GM19351 (cell line): Measurements from ENCODE around the gene SPAG8.

Source experiments
- ATAC-seq: cut with Tn5 transposase; IDR thresholded peaks from one replicate; pipeline ENCODE4 v1.9.1; 2021; ENCODE audit warnings: mild to moderate bottlenecking, moderate library complexity; ENCODE audit not compliant: unreplicated experiment

Gene SPAG8

GRCh38 chr9:35781066-35781465 is 31.0 kb downstream of the SPAG8 start:
- no peak for ATAC-seq

- no peak for ATAC-seq
Measured at GRCh38 chr9:35778496-35778895, 33.6 kb downstream of the SPAG8 start.

GRCh38 chr9:35776018-35776417 is 36.0 kb downstream of the SPAG8 start:
- ATAC-seq = no peak

GRCh38 chr9:35774907-35775635 is 37.0 kb downstream of the SPAG8 start:
- ATAC-seq = no peak

GRCh38 chr9:35771943-35772342 is 40.1 kb downstream of the SPAG8 start:
- no peak for ATAC-seq

GRCh38 chr9:35771534-35771933 is 40.5 kb downstream of the SPAG8 start:
- no peak for ATAC-seq

GRCh38 chr9:35771075-35771433 is 41.0 kb downstream of the SPAG8 start:
- ATAC-seq = no peak

GRCh38 chr9:35769763-35770162 is 42.3 kb downstream of the SPAG8 start:
- no peak for ATAC-seq

- no peak for ATAC-seq
Measured at GRCh38 chr9:35767458-35767857, 44.6 kb downstream of the SPAG8 start.

- ATAC-seq = no peak
Measured at GRCh38 chr9:35766997-35767396, 45.1 kb downstream of the SPAG8 start.

GRCh38 chr9:35763803-35764202 is 48.3 kb downstream of the SPAG8 start:
- ATAC-seq = no peak

GRCh38 chr9:35763181-35763580 is 48.9 kb downstream of the SPAG8 start:
- no peak for ATAC-seq

GRCh38 chr9:35760651-35761050 is 51.4 kb downstream of the SPAG8 start:
- no peak for ATAC-seq

GRCh38 chr9:35759795-35760194 is 52.3 kb downstream of the SPAG8 start:
- ATAC-seq = no peak
